Measurements from ENCODE around the gene FHIT.

Gene FHIT

DNA sequence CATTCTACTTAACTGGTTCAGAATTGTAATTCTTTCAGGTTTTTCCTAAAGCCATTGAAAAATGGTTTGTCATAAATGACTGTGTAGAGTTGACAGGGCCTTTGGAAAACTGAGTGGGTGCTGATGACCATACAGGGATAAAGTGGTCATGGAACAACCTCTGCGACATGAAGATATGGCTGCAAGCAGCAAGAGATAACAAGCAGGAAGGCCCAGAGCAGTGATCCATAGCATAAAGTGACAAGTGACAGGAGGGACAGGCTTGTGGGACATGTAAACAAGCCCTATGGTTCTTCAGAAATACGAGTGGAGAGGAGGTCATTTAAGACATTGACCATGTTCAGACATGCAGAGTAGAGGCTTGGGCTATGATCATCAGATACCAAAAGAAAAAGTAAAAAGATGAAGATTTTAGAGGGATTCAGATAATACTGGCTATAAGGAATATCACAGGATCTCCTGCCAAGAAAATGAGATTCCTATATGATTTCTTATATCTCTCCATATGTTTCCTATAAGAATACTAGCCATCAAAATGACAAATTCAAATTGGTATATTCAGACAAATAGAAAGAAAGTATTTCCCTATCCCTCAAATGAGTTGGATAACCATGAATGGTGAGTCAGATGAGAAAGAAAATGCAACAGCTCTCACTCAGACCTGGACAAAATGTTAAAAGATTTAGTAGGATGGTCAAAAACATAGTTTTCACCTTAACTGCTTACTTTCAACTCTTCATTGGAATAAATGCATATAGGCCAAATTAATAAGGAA, 1373.8 kb downstream of the FHIT start:
- DNase-seq (ENCODE audit: low read depth) = no peak

- no peak for DNase-seq (ENCODE audit: low read depth)
Measured at GRCh38 chr3:59876533-59877062, 1374.7 kb downstream of the FHIT start.

GRCh38 chr3:59873576-59874230, 1377.5 kb downstream of the FHIT start:
- DNase-seq (ENCODE audit: low read depth) = no peak

DNA sequence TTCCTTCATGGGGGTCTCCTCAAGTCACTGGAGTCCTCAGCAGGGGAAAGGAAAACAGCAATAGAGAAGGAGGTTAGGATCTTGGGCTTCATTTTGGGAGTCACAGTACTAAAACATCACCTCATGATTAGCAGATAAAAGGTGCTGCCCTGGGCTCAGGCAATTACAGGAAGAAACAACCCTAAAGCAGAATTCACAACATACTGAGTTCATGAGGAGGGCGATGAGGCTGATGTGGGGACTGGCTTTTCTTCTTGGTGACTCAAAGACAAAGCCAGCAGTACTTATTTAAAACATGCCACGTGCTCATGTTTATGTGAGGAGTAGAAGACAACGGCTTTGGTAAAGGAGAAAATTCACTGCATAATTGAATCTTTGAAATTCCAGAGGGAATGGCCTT, 1379.1 kb downstream of the FHIT start:
- no peak for DNase-seq (ENCODE audit: low read depth)

DNA sequence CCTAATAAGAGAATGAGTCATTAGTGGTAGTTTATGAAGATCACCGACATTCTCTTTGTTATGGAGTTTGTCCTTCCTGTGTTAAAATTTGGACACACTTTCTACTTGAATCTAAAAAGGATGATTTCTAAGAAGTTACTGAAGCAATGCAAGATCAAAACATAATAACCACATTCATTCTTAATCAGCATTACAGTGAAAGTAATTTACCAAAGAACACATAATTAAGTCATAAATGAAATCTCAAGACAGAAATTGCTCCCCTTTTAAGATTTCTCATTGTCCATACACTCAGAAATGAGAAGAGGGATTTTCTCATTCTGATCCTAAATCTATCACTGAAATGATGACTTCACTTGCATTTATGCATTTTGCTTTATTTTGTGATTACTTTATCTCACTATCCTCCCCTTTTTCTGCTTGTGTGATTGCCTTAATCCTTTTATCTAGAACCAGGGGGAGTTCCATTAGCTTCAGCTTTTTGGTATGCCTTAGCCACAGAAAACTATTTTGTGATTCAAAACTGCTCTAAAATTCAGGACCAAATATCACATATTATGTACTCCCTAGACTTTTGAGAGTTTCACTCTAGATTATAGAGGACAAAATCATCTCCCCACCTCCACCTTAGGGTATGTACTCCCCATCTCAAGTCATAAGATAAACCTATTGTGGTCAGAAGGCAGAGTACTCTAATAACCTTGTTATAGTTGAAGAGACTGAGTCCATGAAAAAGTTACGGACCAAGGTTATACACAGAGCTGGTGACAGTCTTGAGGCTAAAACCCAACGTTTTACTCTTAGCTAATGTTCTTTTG, 1383.9 kb downstream of the FHIT start:
- no peak for DNase-seq (ENCODE audit: low read depth)

- DNase-seq (ENCODE audit: low read depth) = no peak
Measured at GRCh38 chr3:59866076-59866475, 1385.2 kb downstream of the FHIT start.

- no peak for DNase-seq (ENCODE audit: low read depth)
Measured at GRCh38 chr3:59865351-59865750, 1385.9 kb downstream of the FHIT start.

DNA sequence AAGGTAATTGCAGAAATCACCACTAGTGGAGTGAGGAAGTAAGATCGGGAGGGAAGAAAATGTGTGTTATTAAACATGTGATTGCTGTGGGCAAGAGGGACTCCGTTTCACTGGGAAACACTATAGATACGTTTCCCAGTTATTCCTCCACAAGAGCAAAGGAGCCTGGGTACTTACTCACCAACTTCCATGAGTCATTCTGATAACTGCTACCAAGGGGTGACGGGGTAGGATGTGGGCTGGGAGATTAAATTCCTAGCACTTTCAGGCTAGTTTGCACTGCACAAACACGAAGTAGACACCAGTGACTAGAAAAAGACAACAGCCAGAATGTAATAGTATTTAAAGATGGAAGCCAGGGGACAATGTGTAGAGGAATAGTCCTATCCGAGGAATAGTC, 1388.6 kb downstream of the FHIT start:
- no peak for DNase-seq (ENCODE audit: low read depth)

GRCh38 chr3:59857589-59858346, 1393.5 kb downstream of the FHIT start:
- peak; percentile 36 for DNase-seq (ENCODE audit: low read depth)

DNA sequence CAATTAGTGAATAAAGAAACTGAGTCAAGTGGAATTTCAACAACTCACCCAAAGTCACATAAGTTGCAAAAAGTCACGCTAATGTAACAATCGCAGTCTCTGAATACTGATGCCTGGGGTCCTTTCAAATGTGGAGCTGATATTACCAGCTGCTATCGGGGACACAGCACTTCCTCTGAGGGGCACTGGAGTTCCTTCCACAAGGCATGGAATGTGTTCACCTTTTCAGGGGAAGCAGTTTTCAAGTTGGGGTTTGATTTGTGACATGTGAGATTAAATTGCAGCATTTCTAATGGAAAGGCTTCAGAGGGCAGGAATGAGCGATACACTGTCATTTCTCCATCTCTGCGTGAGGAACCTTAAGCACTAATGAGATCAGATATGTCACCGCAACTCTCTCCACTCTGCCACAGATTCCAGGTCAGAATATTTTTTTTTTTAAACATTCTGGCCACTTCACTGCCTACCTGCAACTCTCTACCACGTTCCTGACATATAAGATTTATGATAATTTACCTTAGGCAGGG, 1394.3 kb downstream of the FHIT start:
- no peak for DNase-seq (ENCODE audit: low read depth)

GRCh38 chr3:59854061-59854709, 1397.1 kb downstream of the FHIT start:
- no peak for DNase-seq (ENCODE audit: low read depth)

DNA sequence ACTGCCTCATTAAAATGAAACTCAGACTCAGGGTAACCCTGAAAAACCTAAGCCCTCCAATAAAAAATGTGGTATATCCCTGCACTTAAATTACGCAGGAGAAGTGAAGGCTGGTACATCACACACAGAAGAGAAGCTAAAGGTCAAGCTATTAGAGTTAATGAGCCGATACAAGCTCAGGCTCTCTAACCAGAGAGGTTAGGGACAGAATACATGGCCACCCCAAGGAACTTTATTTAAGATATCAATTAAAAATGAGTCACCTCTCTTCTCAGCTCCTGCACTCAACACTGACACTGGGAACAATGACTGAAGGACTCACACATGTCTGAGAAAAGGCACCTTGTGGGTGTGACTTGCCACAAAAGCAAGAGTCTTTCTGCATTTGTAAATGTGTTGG, 1400.8 kb downstream of the FHIT start:
- DNase-seq (ENCODE audit: low read depth) = no peak

GRCh38 chr3:59845386-59845785, 1405.9 kb downstream of the FHIT start:
- no peak for DNase-seq (ENCODE audit: low read depth)

DNA sequence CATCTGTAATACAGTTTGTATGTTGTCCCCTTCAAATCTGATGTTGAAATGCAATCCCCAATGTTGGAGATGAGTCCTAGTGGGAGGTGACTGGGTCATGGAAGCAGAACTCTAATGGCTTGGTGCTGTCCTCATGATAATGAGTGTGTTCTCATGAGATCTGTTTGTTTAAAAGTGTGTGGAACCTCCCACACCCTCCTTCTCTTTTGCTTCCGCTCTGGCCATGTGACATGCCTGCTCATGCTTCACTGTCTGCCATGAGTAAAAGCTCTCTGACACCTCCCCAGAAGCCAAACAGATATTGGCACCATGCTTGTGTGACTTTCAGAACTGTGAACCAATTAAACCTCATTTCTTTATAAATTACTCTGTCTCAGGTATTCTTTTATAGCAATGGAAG, 1407.4 kb downstream of the FHIT start:
- no peak for DNase-seq (ENCODE audit: low read depth)

DNA sequence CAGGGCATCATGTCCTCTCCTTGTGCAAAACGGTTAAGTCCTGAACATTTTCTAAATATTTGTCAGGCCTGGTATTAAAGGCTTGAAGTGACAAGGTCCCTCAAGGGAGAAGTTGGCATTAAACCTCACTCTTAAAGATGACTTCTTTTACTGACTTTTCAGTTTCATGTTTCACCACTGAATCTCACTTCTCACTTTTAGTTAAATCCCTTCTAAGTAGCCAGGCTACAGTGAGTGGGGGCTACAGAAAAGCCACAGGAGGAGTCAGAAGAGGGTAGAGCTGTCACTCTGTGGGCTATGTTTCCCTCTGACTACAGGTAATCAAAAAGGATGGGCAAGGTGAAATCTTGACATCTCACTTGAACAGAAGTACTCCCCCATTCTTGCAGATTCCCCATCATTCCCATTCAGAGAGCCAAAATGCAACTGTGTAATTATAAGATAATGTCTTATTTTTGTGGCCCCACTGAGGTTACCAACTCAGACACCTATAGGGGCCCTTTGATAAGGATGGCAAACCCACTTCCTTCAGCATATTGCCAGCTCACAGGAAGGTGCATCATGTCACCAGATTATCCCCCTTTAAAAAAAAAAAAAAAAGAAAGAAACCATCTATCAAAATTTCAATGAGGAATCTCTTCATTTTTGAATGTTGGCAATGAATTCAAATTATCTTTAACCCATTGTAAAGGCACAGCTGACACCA, 1411.3 kb downstream of the FHIT start:
- no peak for DNase-seq (ENCODE audit: low read depth)

DNA sequence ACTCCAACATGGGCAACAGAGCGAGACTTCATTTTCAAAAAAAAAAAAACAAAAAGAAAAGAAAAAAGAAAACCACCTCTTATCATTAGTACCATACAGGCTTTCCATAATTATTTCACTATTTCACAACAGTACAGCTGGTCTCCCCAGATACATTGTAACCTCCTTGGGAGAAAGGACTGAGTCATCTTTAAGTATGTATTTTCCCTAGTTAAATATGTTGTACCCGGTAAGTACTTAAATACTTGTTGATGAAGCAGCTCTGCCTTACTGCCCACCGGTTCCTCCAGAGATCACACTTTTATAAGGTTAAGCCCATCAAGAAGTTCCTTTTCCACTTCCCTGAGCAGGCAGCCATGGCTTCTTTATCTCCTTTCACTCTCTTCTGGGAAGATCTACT, 1412.0 kb downstream of the FHIT start:
- DNase-seq (ENCODE audit: low read depth) = no peak

DNA sequence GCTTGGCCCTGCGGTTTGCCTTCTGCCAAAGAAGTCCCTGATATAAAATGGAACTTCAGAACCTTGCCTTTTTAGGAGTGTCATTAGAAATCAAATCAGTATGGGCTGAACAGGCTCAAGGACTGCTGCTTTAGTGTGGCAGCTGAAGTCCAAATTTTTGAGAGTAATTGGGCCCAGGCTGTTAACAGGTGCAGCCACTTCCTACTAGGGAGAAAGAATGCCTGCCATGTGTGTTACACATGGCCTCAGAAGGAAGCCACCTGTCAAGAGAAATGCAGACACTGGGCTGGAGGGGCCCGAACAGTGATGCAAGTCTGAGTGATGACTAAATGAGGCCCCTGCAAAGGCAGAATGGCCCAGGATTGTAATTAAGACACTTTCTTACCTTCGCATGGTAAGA, 1414.7 kb downstream of the FHIT start:
- DNase-seq (ENCODE audit: low read depth) = no peak

DNA sequence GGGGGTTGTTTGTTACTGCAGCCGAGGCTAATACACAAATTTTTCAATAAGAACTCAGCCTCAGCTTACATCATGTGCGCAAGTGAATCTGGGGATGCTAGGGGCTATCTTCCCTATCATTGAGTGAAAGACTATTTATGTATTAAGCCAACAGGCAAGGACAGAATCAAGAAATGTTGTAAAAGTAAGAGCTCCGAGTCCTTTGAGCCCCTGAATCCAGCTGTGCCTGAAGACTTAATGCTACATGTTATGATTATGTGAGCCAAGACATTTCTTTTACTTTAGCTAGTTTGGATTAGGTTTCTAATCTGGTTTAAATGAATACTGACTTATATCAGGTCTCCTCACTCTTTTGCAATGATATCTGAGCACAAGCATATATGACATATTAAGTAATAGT, 1418.5 kb downstream of the FHIT start:
- no peak for DNase-seq (ENCODE audit: low read depth)

GRCh38 chr3:59832241-59832640, 1419.0 kb downstream of the FHIT start:
- DNase-seq (ENCODE audit: low read depth) = no peak

DNA sequence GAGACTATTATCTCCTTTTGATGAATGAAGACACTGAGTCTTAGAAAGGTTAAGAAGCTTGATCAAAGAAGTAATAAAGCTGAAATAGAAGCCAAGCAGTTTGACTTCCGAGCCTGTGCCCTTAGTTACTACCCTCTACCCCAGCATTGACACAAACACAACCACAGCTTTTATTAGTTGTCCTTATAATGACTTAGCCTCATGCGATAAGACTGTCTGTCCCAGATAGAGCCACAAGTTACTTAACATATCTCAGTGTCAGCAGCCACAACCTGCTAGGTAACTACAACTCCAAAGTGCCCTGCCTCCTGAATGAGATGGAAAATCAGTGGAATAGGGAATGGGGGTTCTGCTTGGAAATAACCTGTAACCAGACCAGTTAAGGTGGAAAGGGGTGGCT, 1419.9 kb downstream of the FHIT start:
- DNase-seq (ENCODE audit: low read depth) = no peak

GRCh38 chr3:59829527-59829926, 1421.7 kb downstream of the FHIT start:
- no peak for DNase-seq (ENCODE audit: low read depth)

Data from stimulated activated CD8-positive, alpha-beta memory T cell treated with anti-CD3 and anti-CD28 coated beads, Interleukin-12 subunit alpha, Interleukin-12 subunit beta, amount 100 ng/mL, for 4 hours (primary cell).